LNCAP (cell line): Measurements from ENCODE around the gene ZSCAN10.
A peak's percentile ranks its signal among the peaks of the same experiment; 100 is the strongest.

Experiments used
- TF ChIP-seq, protein P1 (sequence below): fragments of 450-650 bp; IDR thresholded peaks from 2 replicates; pipeline ENCODE4 v1.5.1; 2017; ENCODE audit warnings: mild to moderate bottlenecking

The ZSCAN10 gene

DNA sequence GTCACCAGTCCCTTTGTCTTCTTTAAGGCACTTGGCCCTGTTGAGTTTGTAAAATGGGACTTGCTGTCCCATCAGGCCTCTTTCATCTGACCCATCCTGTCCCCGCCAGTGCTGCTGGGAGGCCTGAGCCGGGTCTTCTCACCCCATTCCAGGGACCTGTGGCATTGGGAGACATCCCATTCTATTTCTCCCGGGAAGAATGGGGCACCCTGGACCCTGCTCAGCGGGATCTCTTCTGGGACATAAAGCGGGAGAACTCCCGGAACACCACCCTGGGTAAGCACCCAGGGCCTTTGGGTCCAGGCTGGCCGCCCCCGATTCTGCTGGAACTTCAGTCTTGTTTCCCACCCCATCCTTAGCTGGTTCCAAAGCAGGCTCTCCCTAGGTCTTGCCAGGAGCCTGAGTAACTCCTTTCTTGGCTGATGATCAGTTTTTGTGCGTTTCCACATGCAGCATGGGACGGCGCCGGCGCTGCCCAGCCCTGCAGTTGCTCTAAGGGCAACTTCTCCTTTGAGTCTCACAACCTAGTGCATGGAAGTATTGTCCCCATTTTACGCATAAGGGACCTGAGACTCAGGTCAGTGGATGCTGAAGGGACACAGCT is 39.8 kb upstream of the ZSCAN10 start:
- TF ChIP-seq, protein P1, sequence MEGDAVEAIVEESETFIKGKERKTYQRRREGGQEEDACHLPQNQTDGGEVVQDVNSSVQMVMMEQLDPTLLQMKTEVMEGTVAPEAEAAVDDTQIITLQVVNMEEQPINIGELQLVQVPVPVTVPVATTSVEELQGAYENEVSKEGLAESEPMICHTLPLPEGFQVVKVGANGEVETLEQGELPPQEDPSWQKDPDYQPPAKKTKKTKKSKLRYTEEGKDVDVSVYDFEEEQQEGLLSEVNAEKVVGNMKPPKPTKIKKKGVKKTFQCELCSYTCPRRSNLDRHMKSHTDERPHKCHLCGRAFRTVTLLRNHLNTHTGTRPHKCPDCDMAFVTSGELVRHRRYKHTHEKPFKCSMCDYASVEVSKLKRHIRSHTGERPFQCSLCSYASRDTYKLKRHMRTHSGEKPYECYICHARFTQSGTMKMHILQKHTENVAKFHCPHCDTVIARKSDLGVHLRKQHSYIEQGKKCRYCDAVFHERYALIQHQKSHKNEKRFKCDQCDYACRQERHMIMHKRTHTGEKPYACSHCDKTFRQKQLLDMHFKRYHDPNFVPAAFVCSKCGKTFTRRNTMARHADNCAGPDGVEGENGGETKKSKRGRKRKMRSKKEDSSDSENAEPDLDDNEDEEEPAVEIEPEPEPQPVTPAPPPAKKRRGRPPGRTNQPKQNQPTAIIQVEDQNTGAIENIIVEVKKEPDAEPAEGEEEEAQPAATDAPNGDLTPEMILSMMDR = no peak

DNA sequence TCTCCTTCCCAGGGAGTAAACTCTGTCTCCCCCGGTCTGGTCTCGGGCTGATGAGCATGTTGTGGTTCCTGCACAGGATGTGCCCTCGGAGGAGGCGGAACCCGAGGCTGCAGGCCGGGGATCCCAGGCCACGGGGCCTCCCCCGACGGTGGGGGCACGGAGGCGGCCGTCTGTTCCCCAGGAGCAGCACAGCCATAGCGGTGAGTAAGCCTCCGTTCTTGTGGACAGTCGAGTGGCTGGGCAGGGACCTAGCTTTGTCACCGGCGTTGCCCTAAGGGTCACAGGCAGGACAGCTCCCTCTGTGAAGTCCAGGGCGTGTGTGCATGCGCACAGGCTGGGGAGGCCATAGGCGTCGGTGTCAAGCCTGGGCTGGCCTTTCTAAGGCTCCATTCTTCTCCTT is 39.2 kb upstream of the ZSCAN10 start:
- TF ChIP-seq, protein P1 = no peak

DNA sequence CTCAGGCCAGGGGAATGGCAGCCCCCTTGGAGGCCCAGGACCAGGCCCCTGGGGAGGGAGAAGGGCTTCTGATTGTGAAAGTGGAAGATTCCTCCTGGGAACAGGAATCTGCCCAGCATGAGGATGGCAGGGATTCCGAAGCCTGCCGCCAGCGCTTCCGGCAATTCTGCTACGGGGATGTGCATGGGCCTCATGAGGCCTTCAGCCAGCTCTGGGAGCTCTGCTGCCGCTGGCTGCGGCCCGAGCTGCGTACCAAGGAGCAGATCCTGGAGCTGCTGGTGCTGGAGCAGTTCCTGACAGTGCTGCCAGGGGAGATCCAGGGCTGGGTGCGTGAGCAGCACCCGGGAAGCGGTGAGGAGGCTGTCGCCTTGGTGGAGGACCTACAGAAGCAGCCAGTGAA is 38.2 kb upstream of the ZSCAN10 start:
- TF ChIP-seq, protein P1 = no peak

DNA sequence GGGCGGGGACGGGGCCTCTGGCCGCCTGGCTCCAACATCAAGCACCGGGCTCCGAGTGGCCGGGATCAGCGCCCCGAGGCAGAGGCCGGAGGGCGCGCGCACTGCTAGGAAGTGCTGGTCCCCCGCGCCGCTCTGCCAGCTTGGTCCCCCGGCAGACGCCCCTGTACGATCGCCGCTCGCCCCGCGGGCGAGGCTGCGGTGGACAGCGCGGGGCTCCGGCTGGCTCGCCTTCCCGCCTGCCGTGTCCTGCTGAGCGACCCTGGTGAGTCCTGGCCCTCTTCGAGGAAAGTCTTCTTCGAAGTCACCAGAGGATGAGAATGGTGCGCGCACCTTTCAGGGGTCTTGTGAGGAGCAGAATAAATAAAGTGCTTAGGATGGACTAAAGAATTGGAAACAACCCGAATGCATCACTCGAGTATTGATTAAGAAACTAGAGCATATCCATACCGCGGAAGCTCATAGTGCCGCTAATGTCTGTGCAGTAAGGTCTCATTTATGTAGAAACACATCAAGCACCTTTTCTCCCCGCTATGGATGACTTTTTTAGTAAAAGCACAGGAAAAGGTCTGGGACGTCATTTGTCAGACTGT is 36.1 kb upstream of the ZSCAN10 start:
- TF ChIP-seq, protein P1 = no peak

DNA sequence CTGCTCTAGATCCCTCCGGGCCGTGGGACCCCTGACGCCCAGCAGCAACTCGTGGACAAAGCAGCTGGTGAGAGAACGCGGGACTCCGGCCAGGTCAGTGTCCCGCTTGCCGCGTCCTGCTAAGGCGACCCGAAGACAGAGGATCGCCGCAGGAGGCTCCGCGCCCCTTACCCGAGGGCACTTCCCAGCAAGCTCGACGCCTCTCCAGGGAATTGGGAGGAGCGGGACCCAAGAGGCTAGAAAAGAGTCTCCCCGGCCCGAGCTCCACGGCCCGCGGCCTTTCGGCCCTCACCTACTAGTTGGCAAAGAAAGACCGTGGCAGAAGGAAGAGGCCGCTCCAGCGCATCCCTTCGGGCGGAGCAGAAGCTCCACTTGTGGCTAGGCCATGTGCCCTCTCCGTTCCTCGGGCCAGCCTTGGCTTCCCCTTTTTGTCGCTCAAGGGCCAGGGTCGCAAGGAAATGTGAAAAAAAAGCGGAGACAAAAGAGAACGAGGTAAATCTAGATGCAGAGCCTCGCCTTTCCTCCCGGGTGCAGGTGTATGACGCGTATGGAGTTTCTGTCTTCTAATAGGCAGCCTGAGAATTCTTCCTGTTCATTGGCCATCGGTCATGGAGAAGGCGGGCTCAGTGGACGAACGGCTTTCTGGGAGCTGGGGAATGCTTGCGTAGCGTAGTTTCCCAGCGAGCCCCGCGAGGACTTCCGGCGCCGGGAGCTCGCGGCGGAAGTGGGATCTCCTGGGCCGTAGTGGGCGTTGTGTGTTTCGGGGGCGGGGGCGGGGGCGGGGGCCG is 35.4 kb upstream of the ZSCAN10 start, which contains the start of gene ZNF213:
TSS of gene ZNF213 (plus strand) at position 692 of the 788 bp plus-strand sequence. CDS start 2,252 bp downstream, outside the sequence.
- TF ChIP-seq, protein P1 = no peak

DNA sequence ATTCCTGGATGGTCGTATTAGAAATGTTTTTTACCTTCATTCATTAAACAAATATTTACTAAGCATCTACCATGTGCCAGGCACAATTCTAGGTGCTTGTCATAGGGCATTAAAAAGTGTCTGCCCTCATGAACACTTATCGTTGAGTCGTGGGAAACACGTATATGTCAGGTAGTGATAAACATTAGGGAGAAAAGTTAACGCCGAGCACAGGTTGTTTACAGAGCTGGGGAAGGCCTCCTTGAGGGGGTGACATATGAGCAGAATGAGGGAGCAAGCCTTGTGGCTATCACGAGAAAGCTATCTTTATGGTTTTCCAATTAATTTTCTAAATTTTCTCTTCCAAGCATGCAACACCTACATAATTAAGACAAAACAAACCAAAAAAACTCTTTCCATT is 34.8 kb upstream of the ZSCAN10 start:
- TF ChIP-seq, protein P1 = no peak

DNA sequence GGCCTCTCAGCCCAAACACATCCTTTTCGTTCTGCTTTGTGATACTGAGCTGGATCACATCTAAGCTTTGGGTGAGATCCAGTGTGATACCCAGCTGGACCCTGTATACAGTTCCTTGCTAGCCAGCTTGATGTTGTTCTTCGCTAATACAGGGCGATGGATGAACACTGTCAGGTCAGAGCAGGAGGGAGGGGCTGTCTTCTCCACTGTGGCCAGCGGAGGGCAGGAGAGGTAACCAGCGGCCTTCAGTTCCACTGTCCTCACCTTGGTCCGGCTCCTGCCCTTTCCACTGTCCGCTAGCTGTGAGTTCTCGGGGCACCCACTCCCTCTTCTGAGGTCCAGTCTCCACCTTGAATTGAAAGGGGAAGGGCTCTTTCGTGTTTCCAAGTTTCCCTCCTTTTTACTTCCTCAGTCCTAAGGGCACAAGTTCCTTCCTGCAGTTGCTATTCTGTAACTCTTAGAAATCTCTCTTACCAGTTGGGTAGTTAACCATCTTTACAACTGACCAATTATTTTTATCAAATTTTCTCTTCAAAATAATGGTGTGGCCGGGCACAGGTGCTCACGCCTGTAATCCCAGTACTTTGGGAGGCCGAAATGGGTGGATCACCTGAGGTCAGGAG is 32.8 kb upstream of the ZSCAN10 start:
- TF ChIP-seq, protein P1 = peak; percentile 46
